Liver (tissue), 3 donors: ENCODE data around the gene KCTD6.

Source experiments
- CTCF ChIP-seq: fragments of 150-350 bp; IDR thresholded peaks from 2 replicates; pipeline ENCODE4 v1.5.1; 2017; ENCODE audit warnings: improper control_type of control experiment, low read depth, low read length; ENCODE audit not compliant: missing input control
- JUND ChIP-seq, 2 donors: IDR thresholded peaks; 2 replicates each; pipeline ENCODE4 v1.6.1; 2016; ENCODE audit warnings: antibody characterized with exemption in 2 of 2
- REST ChIP-seq: IDR thresholded peaks from 2 replicates; pipeline ENCODE4 v1.6.1; 2016; ENCODE audit warnings: antibody characterized with exemption, mild to moderate bottlenecking
- TAF1 ChIP-seq: conservative IDR thresholded peaks from 2 replicates; pipeline ENCODE4 v1.6.1; 2016; ENCODE audit warnings: antibody characterized with exemption, mild to moderate bottlenecking
- donor health status: healthy.
- donor health status: healthy.

- TF ChIP-seq CTCF (no peak), REST (no peak), TAF1 (no peak), JUND (IDR thresholded peaks at IDR 0.05) (no peak)
Measured at GRCh38 chr3:58496206-58496857, 4.4 kb downstream of the KCTD6 start.
